Activated naive CD4-positive, alpha-beta T cell treated with Interleukin-2 at 50 U/mL for 16 hours (primary cell): ENCODE data around the gene OR51A4.
"Not testable (repeated sequence)": the region's sequence is repeated elsewhere in the genome, so short reads cannot be mapped to it uniquely, and the experiment has no call there.

ENCODE experiments used
- DNase-seq: peaks from one replicate; pipeline ENCODE4 v3.0.0-alpha.2; 2020

The OR51A4 gene, protein sequence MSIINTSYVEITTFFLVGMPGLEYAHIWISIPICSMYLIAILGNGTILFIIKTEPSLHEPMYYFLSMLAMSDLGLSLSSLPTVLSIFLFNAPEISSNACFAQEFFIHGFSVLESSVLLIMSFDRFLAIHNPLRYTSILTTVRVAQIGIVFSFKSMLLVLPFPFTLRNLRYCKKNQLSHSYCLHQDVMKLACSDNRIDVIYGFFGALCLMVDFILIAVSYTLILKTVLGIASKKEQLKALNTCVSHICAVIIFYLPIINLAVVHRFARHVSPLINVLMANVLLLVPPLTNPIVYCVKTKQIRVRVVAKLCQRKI

DNA sequence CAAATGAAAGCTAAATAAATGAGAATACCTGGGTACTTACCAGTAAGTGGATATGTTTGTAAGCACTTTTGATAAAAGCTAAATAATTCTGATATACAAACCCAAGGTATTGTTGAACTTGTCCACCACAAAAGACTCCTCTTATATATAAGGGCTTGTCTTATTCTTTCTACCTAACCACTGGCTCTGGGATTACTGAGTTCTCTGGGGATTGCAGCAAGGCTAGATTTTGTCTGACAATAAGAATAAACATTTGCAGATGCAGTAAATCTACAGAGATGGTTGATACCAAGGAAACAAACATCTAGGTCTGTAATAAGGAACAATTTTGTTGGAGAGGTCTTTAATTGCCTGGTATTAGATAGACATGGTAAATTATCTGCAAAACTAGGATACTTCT, at the start of gene OR51A4:
OR51A4 (minus strand) TSS at position 101 of the 400 bp plus-strand sequence. CDS start 505 bp downstream, outside the sequence.
- no peak for DNase-seq

DNA sequence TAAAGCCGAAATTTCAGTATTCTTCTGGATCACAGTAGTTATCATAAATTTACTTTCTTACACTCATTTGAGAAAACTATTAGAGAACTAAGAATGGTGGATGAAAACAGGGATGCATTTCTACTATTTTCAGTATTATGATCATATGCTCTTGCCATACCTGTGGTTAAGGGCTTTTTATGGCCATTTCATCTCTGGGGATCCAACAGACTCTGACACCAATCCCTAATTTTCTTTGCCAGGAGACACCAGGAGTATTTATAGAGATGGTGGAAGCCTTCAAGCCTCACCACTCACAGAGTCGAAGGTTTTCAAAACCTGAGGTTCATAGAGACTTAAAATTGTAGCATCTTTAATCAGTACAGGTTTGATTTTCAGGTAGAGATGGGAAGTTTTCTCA, 47.1 kb upstream of the OR51A4 start, which contains the start of gene OR51L1:
OR51L1 (plus strand) TSS at position 301 of the 400 bp plus-strand sequence. CDS start 4,132 bp downstream, outside the sequence.
- no peak for DNase-seq

DNA sequence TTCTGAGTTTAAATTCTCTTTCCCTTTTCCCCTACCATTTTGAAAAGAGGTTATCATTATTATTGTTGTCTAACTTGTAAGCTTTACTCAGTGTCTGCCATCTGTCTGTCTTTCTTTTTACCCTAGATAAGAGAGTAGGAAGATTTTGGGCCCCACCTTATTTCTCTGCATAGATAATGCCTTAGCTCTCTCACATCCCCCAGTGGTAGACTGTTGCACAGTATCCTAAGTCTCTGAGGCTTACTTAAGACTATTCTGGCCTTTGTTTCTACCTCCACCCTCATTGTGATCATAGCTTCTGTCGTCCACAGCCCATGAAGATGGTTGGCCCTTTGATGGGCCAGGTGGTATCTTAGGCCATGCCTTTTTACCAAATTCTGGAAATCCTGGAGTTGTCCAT, 43.7 kb upstream of the OR51A4 start:
- DNase-seq = no peak

DNA sequence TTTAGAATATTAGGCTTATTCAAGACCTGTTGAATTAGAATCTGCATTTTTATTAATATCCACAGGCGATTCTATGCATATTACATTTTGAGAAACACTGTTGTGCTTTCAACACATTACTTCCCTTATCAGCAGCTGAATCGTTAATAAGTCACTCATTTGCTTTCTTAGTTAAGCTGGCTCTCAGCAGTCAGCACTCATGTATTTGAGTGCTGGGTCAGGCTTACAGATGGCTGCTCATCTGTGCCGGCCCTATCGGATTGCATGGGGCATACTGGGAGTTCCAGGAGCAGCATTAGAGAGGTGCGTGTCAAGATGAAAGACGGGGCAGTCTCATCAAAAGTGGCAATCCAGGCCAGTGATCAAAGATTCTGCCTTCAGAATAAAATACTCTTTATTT, 36.4 kb upstream of the OR51A4 start:
- no peak for DNase-seq

DNA sequence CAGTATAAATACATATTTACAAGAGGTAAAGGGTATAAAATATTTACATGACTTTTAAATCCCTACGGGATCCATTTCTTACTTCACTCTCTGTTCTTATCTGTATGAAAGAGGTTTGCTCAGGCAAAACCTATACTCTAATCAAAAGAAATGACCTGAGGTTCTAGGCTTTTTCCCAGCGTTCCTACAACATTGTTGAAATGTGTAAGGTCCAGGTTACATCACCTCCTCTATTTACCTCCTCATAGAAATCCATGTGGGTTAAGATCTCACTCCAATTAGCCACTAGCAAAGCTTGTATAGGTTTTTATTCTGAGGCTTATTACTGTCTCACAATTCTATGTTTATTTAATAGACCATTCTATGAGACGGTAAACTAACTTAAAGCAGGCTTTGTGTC, 35.3 kb upstream of the OR51A4 start:
- DNase-seq = no peak

DNA sequence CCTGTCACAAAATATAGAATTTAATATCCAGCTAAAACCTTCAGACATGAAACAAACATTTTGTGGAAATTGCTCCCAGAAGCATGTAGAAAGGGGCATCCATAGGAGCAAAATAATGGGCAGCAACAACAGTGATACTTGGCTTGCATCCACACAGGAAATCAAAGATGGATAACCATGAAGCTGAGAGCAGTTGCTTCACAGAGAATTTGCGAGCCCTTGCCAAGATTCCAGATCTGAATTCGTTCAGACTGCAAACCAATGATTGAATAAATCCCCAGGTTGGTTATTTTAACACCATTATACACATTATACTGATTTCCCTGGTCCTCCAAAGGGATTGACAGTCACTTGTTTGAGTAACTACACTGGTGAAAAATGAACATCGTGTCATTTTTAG, 31.6 kb upstream of the OR51A4 start:
- no peak for DNase-seq

DNA sequence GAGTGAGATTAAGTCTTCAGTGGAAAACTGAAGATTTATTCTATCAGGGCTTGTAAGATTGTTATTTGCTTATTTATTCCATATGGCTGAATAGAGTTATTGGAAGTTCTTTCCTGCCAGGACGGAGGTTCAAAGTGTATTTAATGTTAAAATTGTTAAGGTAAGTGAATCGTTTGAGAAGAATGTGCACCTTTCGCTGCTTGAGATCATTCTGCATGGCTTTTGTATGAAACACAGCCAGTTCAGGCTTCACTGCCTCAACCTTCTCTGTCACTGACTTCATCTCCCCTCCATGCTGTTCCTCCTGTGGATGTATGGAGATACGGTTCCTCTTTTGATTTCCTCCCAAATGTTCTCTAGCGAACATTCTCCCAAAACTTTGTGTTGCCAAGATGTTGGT, 28.0 kb upstream of the OR51A4 start:
- DNase-seq = no peak

DNA sequence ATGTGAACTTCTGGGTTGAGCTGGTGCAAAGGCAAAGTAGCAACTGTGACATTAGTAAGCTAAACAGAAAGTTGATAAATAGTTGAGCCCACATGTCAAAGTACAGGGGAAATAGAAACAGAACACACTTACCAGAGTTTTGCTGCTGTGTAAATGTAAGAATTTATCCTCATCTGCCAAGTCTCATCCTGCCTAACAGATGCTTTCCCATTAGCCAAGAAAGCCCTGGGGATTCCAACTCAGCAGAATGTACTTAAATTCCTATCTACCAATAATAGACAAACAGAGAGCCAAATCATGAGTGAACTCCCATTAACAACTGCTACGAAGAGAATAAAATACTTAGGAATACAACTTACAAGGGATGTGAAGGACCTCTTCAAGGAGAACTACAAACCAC, 15.4 kb upstream of the OR51A4 start:
- DNase-seq = no peak

DNA sequence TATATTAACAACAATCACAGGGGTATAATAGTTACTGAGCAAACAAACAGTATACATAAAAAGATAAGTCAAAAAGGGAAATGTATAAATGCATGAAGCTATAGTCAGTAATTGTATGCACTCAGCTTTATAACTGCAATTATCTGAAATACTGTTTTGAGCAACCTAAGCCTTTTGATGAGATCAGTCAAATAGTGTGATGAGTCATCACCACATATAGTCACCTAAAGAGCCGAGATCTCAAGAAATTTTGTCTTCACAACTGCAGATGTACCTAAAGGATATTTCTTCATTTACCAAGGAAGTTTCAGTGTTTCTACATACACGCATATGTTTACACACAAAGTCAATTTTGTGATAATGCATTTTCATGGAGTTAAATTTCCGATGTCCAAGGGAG, 13.5 kb upstream of the OR51A4 start:
- DNase-seq = no peak

DNA sequence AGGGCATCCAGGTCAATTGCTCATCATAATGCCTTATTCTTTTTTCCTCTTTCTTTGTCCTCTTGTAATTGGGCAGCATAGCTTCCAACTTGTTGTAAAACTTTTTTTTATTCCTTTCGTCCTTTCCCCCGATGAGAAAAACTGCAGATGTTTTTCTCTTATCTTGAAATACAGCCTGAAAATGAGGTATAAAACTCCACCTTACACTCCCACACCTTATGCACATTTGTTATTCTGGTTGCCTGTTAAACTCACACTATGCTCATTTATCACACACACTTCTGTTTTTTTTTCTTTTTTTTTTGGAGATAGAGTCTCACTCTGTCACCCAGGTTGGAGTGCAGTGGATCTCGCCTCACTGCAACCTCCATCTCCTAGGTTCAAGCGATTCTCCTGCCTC, 10.0 kb upstream of the OR51A4 start:
- no peak for DNase-seq

DNA sequence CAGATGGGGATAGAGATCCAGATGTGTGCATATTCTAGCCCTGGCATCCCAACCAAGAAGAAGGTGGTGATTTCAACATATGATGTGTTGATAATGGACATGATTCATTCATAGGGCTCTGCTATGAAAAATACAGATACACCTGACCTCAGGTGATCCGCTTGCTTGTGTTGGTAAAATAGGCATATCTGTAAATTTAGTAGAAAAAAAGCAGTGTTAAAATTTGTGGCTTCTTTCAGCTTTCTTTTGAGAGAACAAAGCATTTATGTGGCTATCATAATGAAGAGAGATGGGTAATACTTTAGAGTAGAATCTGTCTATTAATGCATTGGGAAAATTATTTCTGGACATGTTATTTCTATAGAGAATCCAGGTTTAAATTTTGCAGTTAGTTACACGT, 8.2 kb upstream of the OR51A4 start, which contains the start of gene OR51A2:
OR51A2 (minus strand) TSS at position 101 of the 400 bp plus-strand sequence; CDS start at position 101, 0 bp downstream.
- not testable (repeated sequence) for DNase-seq

DNA sequence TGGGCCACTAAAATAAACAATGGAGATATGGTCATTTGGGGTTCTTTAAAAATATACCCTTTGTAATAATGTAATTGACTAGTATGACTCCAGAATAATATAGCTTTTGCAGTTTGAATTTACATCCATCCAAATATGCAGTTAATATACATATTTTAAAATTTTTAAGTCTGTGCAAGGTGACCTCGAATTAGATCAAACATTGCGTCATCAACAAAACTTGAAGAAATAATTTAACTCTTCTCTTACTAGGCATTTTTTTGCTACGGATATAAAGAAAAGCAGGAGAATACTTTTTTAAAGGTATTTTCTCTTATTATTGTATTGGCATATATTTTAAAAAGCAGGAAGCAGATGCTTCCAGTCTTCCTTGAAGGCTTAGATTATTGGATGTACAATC, 10.7 kb downstream of the OR51A4 start:
- DNase-seq = no peak

DNA sequence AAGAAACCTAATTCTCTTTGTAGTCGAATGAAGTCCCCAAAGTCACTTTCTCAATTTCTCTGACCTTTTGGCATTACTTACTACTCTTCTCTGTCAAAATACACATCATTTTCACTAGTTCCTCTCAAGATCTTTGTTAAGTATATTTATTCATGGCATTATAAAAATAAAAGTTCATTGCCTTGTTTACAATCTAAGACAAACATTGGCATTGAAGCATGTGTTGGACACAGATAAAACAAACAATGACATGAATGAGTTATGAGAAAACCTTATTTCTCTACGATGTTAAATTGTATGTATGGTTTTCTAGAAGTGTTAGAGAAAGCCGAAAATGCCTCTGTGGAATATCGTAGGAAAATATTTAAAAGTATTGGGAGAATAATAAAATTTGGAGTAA, 14.7 kb downstream of the OR51A4 start:
- no peak for DNase-seq

DNA sequence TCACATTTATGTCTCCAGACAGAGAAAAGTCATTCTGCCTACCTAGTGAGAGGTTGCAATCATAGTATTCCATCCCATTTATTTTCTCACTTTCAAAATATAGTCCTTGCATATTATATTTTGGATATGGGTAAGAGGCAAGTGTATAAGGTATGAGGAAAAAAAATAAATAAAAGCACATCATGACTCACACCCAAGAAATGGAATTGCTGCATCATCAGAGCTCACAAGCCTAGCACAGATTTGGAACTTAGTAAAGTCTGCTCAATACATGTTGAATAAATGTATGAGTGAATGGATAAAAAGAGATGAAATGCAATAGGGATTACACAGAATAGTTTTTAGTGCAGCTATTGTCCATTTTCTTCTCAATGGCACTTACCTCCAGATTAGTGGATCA, 20.8 kb downstream of the OR51A4 start:
- no peak for DNase-seq

DNA sequence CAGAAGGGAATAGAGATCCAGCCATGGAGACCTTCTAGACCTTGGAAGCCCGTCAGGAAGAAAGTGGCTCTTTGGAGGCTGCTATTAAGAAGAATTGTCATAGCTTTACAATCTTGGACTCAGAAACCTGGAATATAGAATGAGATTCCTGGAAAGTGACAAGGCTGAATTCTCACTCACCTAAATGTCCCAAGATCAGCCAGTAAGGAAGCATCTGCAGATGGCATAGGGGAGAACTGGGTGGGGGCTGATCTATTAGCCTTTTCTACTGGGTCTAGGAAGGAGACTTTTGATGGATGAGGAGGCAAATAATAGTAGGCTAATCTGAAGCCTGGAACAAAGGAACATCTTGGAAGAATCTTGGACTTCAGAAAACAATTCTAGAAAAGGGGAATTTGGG, 23.2 kb downstream of the OR51A4 start, which contains the start of gene OR51G1:
OR51G1 (minus strand) TSS at position 101 of the 400 bp plus-strand sequence; CDS start at position 101, 0 bp downstream.
- DNase-seq = no peak

DNA sequence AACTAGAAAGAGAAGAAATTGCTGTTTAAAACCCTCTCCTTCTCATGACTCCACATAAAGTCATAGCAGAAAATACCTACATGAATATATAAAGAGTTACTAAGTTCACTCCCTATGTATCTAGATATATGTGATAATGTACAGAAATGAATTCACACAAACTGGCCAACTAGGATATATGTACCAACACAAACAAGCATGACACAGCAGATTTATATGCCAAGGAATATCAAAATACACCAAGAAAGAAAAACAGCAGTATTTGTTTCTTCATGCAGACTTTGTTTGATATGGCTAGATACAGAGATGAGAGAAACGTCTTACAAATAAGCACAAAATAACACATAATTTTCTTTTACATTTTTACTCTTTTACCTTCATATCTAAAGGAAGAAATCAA, 25.1 kb downstream of the OR51A4 start:
- DNase-seq = no peak

DNA sequence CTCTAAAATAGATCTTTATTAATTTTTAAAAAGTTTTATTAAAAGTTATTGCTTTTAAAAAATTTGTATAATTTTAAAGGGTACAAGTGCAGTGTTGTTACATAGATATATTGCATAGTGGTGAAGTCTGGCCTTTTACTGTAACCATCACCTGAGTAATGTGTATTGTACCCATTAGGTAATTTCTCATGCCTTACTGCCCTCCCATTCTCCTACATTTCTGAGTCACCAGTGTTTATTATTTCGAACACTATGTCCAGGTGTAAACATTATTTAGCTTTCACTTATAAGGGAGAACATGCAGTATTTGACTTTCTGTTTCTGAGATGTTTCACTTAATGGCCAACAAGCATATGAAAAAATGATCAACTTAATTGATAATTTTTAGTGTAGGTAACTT, 25.6 kb downstream of the OR51A4 start:
- no peak for DNase-seq

DNA sequence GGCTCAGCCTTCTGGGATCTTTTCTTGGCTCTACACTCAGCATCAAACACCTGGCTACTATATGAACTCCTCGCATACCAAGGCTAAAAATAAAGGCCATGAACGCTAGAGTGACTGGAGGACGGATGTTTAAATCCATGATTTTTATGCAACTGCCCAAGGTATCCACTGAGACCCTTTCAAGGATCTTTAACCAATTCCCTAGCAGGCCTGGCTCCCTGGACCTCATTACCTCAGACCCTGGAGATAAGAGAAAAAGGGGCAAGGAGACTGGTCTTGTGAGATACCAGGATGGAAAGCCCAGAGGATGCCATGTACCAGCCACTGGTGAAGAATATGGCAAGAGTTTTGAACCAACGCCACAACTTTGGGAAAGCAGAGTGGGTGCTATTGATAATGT, 28.2 kb downstream of the OR51A4 start, which contains the start of gene OR51G2:
OR51G2 (minus strand) TSS at position 101 of the 400 bp plus-strand sequence. CDS start 3,687 bp downstream, outside the sequence.
- no peak for DNase-seq

DNA sequence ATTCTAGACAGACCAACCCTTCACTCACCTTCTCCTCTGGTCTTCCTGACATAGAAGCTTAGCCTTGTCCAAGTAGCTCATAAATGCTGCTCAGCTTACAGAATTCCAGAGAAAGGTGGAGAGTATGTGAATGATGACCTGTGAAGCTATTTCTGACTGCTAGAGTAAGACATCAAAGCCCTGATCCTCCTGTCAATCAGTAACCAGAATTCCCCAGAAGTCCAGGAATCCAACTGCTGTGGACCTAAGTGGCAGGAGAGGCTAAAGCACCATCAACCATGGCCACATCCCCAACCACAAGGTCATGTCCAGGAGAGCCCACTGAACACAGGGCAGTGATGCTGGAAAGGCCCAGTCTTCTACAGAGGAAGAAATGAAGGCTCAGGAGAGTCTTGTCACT, 30.8 kb downstream of the OR51A4 start:
- DNase-seq = no peak

DNA sequence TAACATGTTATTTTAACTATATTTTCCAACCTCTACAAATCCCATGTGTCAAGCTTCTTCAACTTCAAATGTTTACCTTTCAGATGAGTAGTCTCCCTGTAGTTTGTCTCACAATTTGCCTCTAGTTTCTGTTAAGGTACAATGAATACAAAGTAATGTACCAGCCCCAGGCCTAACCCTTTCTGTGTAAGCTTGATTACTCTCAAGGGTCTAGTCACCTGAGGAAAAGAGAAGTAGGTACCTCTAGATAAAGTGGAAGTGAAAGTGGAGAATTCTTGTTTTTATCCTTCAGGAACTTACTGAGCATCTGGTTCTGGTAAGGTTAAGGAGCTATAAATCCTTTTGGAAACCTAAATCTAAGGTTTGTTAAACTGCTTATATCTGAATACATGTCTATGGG, 43.9 kb downstream of the OR51A4 start, which contains the start of gene OR51A7:
OR51A7 (plus strand) TSS at position 300 of the 400 bp plus-strand sequence. CDS start 3,587 bp downstream, outside the sequence.
- DNase-seq = no peak
